Kidney (tissue), 14 donors: Measurements from ENCODE around the gene FOXD2. TPM values are rescaled to one million over a fixed set of nuclear protein-coding genes. Genes with fewer than 3 reads are reported as not detected.
"Not testable (repeated sequence)": the region's sequence is repeated elsewhere in the genome, so short reads cannot be mapped to it uniquely, and the experiment has no call there.

ENCODE experiments used
- DNase-seq, 5 donors: peaks; one replicate each; pipeline ENCODE4 v3.0.0-alpha.2; 2013 to 2020
- FAIRE-seq: peaks from 2 replicates; lab custom pipeline; 2012; peaks lifted over from hg19 to GRCh38; lab: Jason Lieb, UNC
- H3K27ac ChIP-seq, 2 donors: one replicate each; pipeline ENCODE4 v1.7.0; 2013; ENCODE audit warnings: low read depth in 2 of 2, low read length in 2 of 2, inconsistent platforms in 1 of 2
- H3K27me3 ChIP-seq: one replicate; pipeline ENCODE4 v1.7.1; 2013; ENCODE audit warnings: low read length, inconsistent platforms; ENCODE audit not compliant: control insufficient read depth, insufficient read depth
- H3K36me3 ChIP-seq, 3 donors: one replicate each; pipeline versions ENCODE4 v1.7.0 to v1.7.1; 2013; ENCODE audit warnings: low read length in 3 of 3, control low read depth in 1 of 3, inconsistent platforms in 1 of 3; ENCODE audit not compliant: insufficient read depth in 3 of 3, control insufficient read depth in 2 of 3
- H3K4me1 ChIP-seq, 3 donors: one replicate each; pipeline versions ENCODE4 v1.7.0 to v1.7.1; 2013; ENCODE audit warnings: low read length in 3 of 3, inconsistent platforms in 1 of 3, low read depth in 1 of 3; ENCODE audit not compliant: control insufficient read depth in 2 of 3, insufficient read depth in 2 of 3
- H3K4me3 ChIP-seq, 3 donors: one replicate each; pipeline versions ENCODE4 v1.7.0 to v1.8.1; 2013; ENCODE audit warnings: low read length in 3 of 3, control low read depth in 1 of 3, inconsistent platforms in 1 of 3
- H3K9ac ChIP-seq, 3 donors: one replicate each; pipeline versions ENCODE4 v1.7.0 to v1.7.1; 2013; ENCODE audit warnings: low read length in 3 of 3, control low read depth in 1 of 3, inconsistent platforms in 1 of 3
- H3K9me3 ChIP-seq, 3 donors: one replicate each; pipeline versions ENCODE4 v1.7.0 to v1.7.1; 2013; ENCODE audit warnings: low read length in 3 of 3, control low read depth in 1 of 3, inconsistent platforms in 1 of 3; ENCODE audit not compliant: control insufficient read depth in 2 of 3, insufficient read depth in 1 of 3
- intact Hi-C: fragments of 100-400 bp; cut with DNase I; formaldehyde crosslinking; loops from one replicate; pipeline ENCODE4 v1.11.1; 2022
- polyA plus RNA-seq: library from polyadenylated mRNA; stranded (reverse); fragments of 350-450 nt; fragmentation: Illumina TruSeq; extraction: RNeasy Lipid Tissue Mini Kit (QIAGEN cat#74804); gene quantifications from one replicate; pipeline ENCODE4 v1.2.3, GENCODE V29; 2014; ENCODE audit warnings: low read depth, low replicate concordance; ENCODE audit not compliant: insufficient read depth
- total RNA-seq: library from RNA; stranded (reverse); fragmentation: NEBNext Ultra II Directional; extraction: Animal tissue kit (Norgen Biotek cat#: 25700); gene quantifications from one replicate; pipeline ENCODE4 v1.2.1, GENCODE V29; 2021
- TF ChIP-seq, protein P1 (sequence below): IDR thresholded peaks from 3 replicates; pipeline ENCODE4 v1.5.1; 2012; ENCODE audit warnings: mild to moderate bottlenecking, moderate library complexity, borderline replicate concordance; ENCODE audit not compliant: insufficient read depth; ENCODE audit errors: extremely low read depth
- donor health status: control.
- donor health status: control.
- donor health status: control.
- donor health status: control.
- donor health status: control.
- donor health status: DM: yes; HTN: yes; CAD: no.
- donor health status: Normal renal cell carcinoma (clear cell type).

Gene FOXD2
- total and polyA plus RNA-seq, 2 donors from 2014 or later: 0.82 to 2.3 TPM

DNA sequence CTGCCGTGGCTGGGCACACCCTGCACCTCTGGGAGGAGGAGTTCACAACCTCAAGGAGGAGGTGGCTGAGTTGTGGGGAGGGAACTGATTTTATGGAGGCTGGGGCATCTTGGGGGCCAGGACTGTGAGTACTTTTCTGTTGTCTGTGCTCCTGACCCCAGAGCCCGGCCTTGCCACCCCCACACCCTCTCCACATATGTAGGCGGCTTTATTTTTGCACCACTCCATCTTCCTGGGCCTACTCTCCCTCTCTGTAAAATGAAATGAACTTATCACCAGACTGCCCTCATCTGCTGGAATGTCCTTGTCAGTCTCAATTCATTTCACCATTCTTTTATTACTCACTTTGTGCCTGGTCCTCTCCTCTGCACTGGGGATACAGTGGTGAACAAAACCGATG lies 12.8 kb downstream of the FOXD2 start:
- H3K27ac ChIP-seq: no peak overlapping the region
- DNase-seq (no peak), FAIRE-seq (no peak)
- intact Hi-C loops: no loop called here
- peaks cover 11% of the 10 kb centered on the region for H3K27me3 ChIP-seq
- no peaks in the 10 kb centered on the region for H3K4me1 ChIP-seq
- no peak overlapping the region for H3K4me3 ChIP-seq
- H3K9me3 ChIP-seq: no peaks in the 10 kb centered on the region
- no peak overlapping the region for H3K9ac ChIP-seq
- TF ChIP-seq, protein P1, sequence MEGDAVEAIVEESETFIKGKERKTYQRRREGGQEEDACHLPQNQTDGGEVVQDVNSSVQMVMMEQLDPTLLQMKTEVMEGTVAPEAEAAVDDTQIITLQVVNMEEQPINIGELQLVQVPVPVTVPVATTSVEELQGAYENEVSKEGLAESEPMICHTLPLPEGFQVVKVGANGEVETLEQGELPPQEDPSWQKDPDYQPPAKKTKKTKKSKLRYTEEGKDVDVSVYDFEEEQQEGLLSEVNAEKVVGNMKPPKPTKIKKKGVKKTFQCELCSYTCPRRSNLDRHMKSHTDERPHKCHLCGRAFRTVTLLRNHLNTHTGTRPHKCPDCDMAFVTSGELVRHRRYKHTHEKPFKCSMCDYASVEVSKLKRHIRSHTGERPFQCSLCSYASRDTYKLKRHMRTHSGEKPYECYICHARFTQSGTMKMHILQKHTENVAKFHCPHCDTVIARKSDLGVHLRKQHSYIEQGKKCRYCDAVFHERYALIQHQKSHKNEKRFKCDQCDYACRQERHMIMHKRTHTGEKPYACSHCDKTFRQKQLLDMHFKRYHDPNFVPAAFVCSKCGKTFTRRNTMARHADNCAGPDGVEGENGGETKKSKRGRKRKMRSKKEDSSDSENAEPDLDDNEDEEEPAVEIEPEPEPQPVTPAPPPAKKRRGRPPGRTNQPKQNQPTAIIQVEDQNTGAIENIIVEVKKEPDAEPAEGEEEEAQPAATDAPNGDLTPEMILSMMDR: no peak
- no peaks in the 10 kb centered on the region for H3K36me3 ChIP-seq

DNA sequence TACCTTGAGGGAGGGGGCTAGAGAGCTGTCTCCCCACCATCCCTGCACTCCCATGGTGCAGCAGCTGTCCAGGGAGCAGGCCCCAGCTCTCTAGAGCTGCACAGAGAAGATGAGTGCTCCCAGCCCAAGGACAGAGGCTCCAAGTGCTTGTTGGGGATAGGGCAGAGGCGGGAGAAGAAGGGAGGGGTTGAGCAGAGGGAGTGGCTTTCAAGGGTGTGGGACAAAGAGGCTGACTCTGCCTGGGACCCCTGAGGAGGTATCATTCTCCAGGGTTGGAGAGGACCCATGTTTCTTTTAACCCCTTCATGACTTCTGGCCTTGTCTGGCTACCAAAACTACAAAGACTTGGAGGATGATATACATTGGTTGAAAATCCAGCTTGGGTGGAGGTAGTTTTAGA lies 14.6 kb downstream of the FOXD2 start:
- Histone ChIP-seq H3K9me3 (no peaks in the 10 kb centered on the region), H3K36me3 (no peaks in the 10 kb centered on the region), H3K27me3 (no peaks in the 10 kb centered on the region), H3K9ac (no peak overlapping the region), H3K4me3 (no peak overlapping the region), H3K4me1 (no peaks in the 10 kb centered on the region), H3K27ac (no peak overlapping the region)
- no peak for DNase-seq
- no peak for FAIRE-seq
- intact Hi-C loops: no loop called here
- TF ChIP-seq, protein P1: no peak

DNA sequence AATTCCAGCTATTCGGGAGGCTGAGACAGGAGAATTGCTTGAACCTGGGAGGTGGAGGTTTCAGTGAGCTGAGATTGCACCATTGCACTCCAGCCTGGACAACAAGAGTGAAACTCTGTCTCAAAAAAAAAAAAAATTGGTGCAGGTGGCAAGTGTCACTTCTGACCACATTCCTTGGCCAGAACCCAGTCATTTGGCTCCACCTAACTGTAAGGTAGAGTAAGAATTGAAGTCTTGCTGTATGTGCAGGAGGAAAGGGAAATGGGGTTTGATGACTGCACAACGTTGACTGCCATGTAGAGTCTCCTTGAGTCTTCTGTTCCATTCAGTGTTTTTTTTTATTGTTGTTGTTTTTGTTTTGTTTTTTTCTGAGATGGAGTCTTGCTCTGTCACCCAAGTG lies 16.1 kb downstream of the FOXD2 start:
- FAIRE-seq: not testable (repeated sequence)

DNA sequence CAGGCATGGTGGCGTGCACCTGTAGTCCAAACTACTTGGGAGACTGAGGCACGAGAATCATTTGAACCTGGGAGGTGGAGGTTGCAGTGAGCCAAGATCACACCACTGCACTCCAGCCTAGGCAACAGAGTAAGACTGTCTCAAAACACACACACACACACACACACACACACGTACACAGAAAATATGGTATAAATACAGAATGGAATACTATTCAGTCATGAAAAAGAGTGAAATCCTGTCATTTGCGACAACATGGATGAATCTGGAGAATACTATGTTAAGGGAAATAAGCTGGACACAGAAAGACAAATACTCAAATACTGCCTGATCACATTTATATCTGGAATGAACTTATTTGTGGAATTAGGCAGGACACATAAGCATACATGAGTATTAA lies 18.4 kb downstream of the FOXD2 start:
- FAIRE-seq: no peak
- intact Hi-C loops: no loop called here

More for the DNA sequence above, 16.1 kb downstream of the FOXD2 start:
- H3K27ac ChIP-seq, H3K4me3 ChIP-seq, H3K27me3 ChIP-seq, H3K9ac ChIP-seq, DNase-seq, intact Hi-C loops, H3K9me3 ChIP-seq, H3K4me1 ChIP-seq, H3K36me3 ChIP-seq: not testable (repeated sequence)

DNA sequence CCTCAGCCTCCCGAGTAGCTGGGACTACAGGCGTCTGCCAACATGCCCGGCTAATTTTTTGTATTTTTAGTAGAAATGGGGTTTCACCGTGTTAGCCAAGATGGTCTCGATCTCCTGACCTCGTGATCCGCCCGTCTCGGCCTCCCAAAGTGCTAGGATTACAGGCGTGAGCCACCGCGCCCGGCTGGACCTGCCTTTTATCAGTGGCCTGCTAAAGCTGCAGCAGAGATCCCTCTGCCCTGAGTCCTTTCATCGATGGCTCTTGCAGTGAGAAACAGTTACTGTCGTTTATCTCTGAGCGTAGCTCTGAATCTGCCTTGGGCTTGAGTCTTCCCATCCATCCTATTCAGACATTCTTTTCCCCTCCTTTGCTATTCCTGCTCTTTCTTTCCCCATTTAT lies 19.7 kb downstream of the FOXD2 start:
- H3K9me3 ChIP-seq, H3K27ac ChIP-seq, FAIRE-seq, H3K27me3 ChIP-seq, H3K4me3 ChIP-seq, H3K36me3 ChIP-seq, DNase-seq, H3K9ac ChIP-seq, intact Hi-C loops, H3K4me1 ChIP-seq: not testable (repeated sequence)

More for the DNA sequence above, 18.4 kb downstream of the FOXD2 start:
- DNase-seq: no peak
- H3K4me3 ChIP-seq: no peak overlapping the region
- H3K27me3 ChIP-seq: peaks cover 6% of the 10 kb centered on the region
- no peaks in the 10 kb centered on the region for H3K36me3 ChIP-seq
- H3K27ac ChIP-seq: no peak overlapping the region
- TF ChIP-seq, protein P1: no peak
- no peaks in the 10 kb centered on the region for H3K4me1 ChIP-seq
- H3K9me3 ChIP-seq: no peaks in the 10 kb centered on the region
- no peak overlapping the region for H3K9ac ChIP-seq
